WI38 (cell line): ENCODE results near the gene PRR5L.
"Not testable (repeated sequence)": the region's sequence is repeated elsewhere in the genome, so short reads cannot be mapped to it uniquely, and the experiment has no call there.

Experiments
- H3K4me3 ChIP-seq: 2 replicates; pipeline ENCODE4 v1.5.1; 2011; ENCODE audit warnings: low read depth, mild to moderate bottlenecking, control low read depth, low read length
- TF ChIP-seq, protein P1 (sequence below): IDR thresholded peaks from 2 replicates; pipeline ENCODE4 v1.5.1; 2012; ENCODE audit warnings: low read depth, mild to moderate bottlenecking, control low read depth, low read length

Gene PRR5L

GRCh38 chr11:36311926-36312595 lies 16.0 kb downstream of the PRR5L start:
- TF ChIP-seq, protein P1, sequence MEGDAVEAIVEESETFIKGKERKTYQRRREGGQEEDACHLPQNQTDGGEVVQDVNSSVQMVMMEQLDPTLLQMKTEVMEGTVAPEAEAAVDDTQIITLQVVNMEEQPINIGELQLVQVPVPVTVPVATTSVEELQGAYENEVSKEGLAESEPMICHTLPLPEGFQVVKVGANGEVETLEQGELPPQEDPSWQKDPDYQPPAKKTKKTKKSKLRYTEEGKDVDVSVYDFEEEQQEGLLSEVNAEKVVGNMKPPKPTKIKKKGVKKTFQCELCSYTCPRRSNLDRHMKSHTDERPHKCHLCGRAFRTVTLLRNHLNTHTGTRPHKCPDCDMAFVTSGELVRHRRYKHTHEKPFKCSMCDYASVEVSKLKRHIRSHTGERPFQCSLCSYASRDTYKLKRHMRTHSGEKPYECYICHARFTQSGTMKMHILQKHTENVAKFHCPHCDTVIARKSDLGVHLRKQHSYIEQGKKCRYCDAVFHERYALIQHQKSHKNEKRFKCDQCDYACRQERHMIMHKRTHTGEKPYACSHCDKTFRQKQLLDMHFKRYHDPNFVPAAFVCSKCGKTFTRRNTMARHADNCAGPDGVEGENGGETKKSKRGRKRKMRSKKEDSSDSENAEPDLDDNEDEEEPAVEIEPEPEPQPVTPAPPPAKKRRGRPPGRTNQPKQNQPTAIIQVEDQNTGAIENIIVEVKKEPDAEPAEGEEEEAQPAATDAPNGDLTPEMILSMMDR, result no peak
- no peak overlapping the region for H3K4me3 ChIP-seq

DNA sequence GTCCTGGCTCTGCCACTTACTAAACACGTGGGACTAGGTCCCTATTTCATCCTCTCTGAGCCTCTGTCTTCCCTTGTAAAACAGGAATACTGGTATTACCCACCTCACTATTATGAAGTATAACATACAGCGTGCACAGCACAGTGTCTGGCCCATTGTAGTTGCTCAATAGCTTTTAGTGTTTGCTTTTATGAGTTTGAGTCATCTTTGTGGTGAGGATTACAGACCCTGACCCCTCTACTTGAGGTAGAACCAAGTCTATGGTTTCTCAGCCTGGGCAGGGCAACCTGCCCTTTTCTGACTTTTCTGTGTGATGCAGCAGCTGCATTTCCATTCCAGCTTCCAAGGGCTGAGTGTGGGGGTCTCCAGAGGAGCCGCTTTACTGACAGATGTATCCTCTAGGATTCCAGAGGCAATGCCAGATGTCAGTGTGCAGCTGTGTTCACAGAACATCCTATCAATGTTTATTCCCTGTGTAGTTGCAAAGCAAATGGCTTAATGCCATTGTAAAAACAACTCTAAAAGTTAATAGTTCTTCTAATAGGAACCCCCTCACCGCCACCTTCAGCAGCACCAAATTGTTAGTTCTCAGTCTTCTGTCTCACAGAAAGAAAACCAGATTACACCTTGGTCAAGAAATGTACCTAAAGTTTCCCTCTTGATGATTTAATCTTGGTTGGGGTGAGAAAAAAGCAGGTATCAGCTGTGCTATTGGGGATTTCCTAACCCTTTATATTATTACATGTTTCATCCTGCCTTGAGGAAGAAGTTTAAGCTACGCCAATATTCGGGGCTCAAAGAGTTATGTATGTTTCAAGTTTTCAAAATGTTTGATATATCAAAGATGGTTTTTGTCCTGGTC lies 16.8 kb downstream of the PRR5L start:
- H3K4me3 ChIP-seq, result no peak overlapping the region
- TF ChIP-seq, protein P1, result no peak

DNA sequence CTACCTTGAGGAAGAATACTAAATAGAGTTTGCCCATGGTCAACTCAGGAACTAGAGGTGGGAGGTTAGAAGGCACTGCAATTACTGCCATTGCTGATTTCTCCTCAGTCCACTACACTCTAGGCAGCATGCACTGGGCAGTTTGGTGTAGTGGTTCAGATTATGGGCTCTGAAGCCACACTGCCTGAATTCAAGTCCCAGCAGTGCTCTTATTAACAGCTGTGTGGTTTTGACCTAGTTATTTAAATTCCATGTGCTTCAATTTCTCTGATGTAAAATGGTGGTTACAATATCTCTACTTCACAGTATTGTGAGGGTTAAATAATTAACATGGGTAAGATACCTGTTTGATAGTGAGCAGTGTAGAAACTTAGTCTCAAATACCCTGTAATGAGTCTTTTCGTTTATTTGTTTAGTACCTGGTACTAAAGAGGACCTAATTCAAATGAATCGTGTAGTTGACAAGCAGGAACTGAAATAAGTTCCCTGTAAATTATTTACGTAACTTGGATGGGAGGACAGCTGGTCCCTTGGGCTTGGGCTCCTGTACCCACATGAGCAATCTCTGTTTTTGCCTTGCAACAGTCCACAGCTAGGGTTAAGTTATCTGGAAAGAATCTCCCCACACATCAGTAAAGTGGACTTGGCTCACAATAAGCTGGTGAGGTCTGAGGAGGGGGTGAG lies 17.8 kb downstream of the PRR5L start:
- H3K4me3 ChIP-seq, result no peak overlapping the region
- TF ChIP-seq, protein P1, result no peak

- TF ChIP-seq, protein P1, result no peak
- H3K4me3 ChIP-seq, result no peak overlapping the region
Measured at GRCh38 chr11:36314434-36314767, 18.3 kb downstream of the PRR5L start.

- H3K4me3 ChIP-seq, result no peak overlapping the region
- TF ChIP-seq, protein P1, result no peak
Measured at GRCh38 chr11:36316049-36316448, 20.0 kb downstream of the PRR5L start.

- TF ChIP-seq, protein P1, result no peak
- no peak overlapping the region for H3K4me3 ChIP-seq
Measured at GRCh38 chr11:36317992-36318391, 21.9 kb downstream of the PRR5L start.

DNA sequence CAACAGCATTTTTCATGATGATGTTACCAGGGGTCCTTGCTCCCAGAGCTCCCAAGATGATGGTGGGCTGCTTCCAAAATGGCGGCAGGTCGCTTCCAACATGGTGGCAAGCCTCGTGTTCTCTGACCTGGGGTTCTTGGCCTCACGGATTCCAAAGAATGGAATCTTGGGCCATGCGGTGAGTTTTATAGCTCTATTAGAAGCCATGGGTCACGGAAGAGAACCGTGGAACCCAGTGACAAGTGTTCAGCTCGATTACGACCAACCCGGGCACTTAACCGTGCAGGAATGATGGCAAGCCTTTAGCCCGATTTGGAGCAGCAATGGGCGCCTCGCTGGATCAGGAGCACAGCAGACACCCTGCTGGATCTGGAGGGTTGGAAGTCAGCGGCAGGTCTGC lies 28.9 kb downstream of the PRR5L start:
- H3K4me3 ChIP-seq, result not testable (repeated sequence)

- H3K4me3 ChIP-seq, result not testable (repeated sequence)
Measured at GRCh38 chr11:36325403-36325802, 29.3 kb downstream of the PRR5L start.
